ELF-1 (cell line): ENCODE data around the gene NDUFS1.
"Not testable (repeated sequence)": the region's sequence is repeated elsewhere in the genome, so short reads cannot be mapped to it uniquely, and the experiment has no call there.

ENCODE experiments used
- DNase-seq: peaks from one replicate; pipeline ENCODE4 v3.0.0-alpha.2; 2016; ENCODE audit warnings: low read depth, low spot score

Gene NDUFS1

GRCh38 chr2:206105038-206105437 lies 54.2 kb downstream of the NDUFS1 start:
- no peak for DNase-seq

GRCh38 chr2:206098872-206099271 lies 60.4 kb downstream of the NDUFS1 start:
- DNase-seq: not testable (repeated sequence)

GRCh38 chr2:206098471-206098870 lies 60.8 kb downstream of the NDUFS1 start:
- no peak for DNase-seq

- DNase-seq: no peak
These were observed 62.4 kb downstream of the NDUFS1 start for GRCh38 chr2:206096876-206097275.

- no peak for DNase-seq
These were observed 63.5 kb downstream of the NDUFS1 start for GRCh38 chr2:206095536-206096332.

- DNase-seq: no peak
These were observed 66.9 kb downstream of the NDUFS1 start for GRCh38 chr2:206092297-206092696.

GRCh38 chr2:206088248-206088647 lies 71.0 kb downstream of the NDUFS1 start:
- DNase-seq: no peak

- no peak for DNase-seq
These were observed 72.4 kb downstream of the NDUFS1 start for GRCh38 chr2:206086716-206087350.

GRCh38 chr2:206085742-206086445 lies 73.3 kb downstream of the NDUFS1 start, which contains the start of gene INO80D:
Gene INO80D, minus strand, starts transcription at chr2:206086174. Its CDS starts 23,158 bp downstream, at chr2:206063016.
- peak; percentile 92 for DNase-seq

GRCh38 chr2:206084870-206085741 lies 74.1 kb downstream of the NDUFS1 start:
- peak; percentile 12 for DNase-seq

- peak; percentile 82 for DNase-seq
These were observed 74.8 kb downstream of the NDUFS1 start for GRCh38 chr2:206084439-206084869.

GRCh38 chr2:206083602-206084438 lies 75.4 kb downstream of the NDUFS1 start:
- DNase-seq: peak; percentile 69

GRCh38 chr2:206082298-206082843 lies 76.9 kb downstream of the NDUFS1 start:
- DNase-seq: peak; percentile 15

GRCh38 chr2:206080927-206081326 lies 78.3 kb downstream of the NDUFS1 start:
- no peak for DNase-seq

- peak; percentile 80 for DNase-seq
These were observed 79.4 kb downstream of the NDUFS1 start for GRCh38 chr2:206079699-206080465.

- DNase-seq: not testable (repeated sequence)
These were observed 81.4 kb downstream of the NDUFS1 start for GRCh38 chr2:206077879-206078278.

GRCh38 chr2:206075113-206075512 lies 84.1 kb downstream of the NDUFS1 start:
- DNase-seq: no peak

GRCh38 chr2:206071807-206072206 lies 87.4 kb downstream of the NDUFS1 start:
- DNase-seq: no peak

GRCh38 chr2:206069417-206069816 lies 89.8 kb downstream of the NDUFS1 start:
- no peak for DNase-seq
